Esophagus squamous epithelium (tissue), 4 donors: ENCODE data around the gene KCNK4.

Experiments used
- POLR2A ChIP-seq, 4 donors: fragments of 450-650 bp; IDR thresholded peaks; one replicate each; pipeline ENCODE4 v1.6.1; 2017; ENCODE audit warnings: antibody characterized with exemption in 4 of 4, mild to moderate bottlenecking in 4 of 4, moderate library complexity in 3 of 4
- TF ChIP-seq, protein P1 (sequence below), 6 experiments: fragments of 450-650 bp in 4 of 6; fragments of 200-600 bp in 2 of 6; sonication (generic) in 2 of 6; IDR thresholded peaks; one replicate each; pipeline ENCODE4 v1.5.1; 2016 to 2019; ENCODE audit warnings: antibody characterized with exemption in 6 of 6, mild to moderate bottlenecking in 4 of 6, moderate library complexity in 4 of 6

DNA sequence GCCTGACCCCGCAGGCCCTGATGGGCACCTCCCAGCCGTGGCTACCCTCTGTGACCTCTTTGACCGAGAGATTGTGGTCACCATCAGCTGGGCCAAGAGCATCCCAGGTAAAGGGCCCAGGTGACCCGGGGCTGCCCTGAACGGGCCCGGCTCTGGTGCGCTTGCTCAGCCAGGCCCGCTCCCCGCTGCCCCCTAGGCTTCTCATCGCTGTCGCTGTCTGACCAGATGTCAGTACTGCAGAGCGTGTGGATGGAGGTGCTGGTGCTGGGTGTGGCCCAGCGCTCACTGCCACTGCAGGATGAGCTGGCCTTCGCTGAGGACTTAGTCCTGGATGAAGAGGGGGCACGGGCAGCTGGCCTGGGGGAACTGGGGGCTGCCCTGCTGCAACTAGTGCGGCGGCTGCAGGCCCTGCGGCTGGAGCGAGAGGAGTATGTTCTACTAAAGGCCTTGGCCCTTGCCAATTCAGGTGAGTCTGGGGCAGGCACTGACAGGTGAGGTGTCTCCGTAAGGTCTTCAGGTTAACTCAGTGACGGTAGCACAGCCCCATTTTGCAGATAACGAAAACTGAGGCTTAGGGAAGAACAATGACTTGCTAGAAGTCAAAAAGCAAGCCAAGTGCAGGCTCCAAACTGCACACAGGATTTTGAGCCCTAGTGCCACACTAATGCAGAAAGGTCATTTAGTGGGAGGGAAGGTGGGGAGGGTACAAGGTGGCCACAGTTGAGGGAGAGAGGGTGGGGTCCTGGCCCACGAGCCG lies 23.9 kb downstream of the KCNK4 start:
- TF ChIP-seq, protein P1, sequence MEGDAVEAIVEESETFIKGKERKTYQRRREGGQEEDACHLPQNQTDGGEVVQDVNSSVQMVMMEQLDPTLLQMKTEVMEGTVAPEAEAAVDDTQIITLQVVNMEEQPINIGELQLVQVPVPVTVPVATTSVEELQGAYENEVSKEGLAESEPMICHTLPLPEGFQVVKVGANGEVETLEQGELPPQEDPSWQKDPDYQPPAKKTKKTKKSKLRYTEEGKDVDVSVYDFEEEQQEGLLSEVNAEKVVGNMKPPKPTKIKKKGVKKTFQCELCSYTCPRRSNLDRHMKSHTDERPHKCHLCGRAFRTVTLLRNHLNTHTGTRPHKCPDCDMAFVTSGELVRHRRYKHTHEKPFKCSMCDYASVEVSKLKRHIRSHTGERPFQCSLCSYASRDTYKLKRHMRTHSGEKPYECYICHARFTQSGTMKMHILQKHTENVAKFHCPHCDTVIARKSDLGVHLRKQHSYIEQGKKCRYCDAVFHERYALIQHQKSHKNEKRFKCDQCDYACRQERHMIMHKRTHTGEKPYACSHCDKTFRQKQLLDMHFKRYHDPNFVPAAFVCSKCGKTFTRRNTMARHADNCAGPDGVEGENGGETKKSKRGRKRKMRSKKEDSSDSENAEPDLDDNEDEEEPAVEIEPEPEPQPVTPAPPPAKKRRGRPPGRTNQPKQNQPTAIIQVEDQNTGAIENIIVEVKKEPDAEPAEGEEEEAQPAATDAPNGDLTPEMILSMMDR (IDR thresholded peaks at IDR 0.05): no peak
- no peak for TF ChIP-seq POLR2A (IDR thresholded peaks at IDR 0.05)
